Gastrocnemius medialis (tissue), 4 donors: ENCODE data around the gene GFRA1.

Experiments used
- CTCF ChIP-seq, 5 experiments: fragments of 450-650 bp in 3 of 5; fragments of 200-600 bp in 2 of 5; sonication (generic) in 2 of 5; IDR thresholded peaks in 4 of 5; conservative IDR thresholded peaks in 1 of 5; 1 replicate in 4 of 5; 2 replicates in 1 of 5; pipeline ENCODE4 v1.5.1; 2016 to 2019; ENCODE audit warnings: antibody characterized with exemption in 5 of 5, mild to moderate bottlenecking in 3 of 5, moderate library complexity in 3 of 5
- POLR2A ChIP-seq, 2 donors: fragments of 450-650 bp; IDR thresholded peaks; one replicate each; pipeline ENCODE4 v1.6.1; 2017; ENCODE audit warnings: antibody characterized with exemption in 2 of 2, mild to moderate bottlenecking in 2 of 2, moderate library complexity in 2 of 2

- TF ChIP-seq CTCF (IDR thresholded peaks at IDR 0.05 in 4 of 5, conservative IDR thresholded peaks at IDR 0.05 in 1 of 5) (no peak), POLR2A (IDR thresholded peaks at IDR 0.05) (no peak)
Measured at GRCh38 chr10:116210588-116211346, 62.2 kb downstream of the GFRA1 start.
